K562 (cell line): ENCODE results near the gene ETNK1. TPM values are rescaled to one million over a fixed set of nuclear protein-coding genes. Genes with fewer than 3 reads are reported as not detected.
A peak's percentile ranks its signal among the peaks of the same experiment; 100 is the strongest.

Source experiments
- ATAC-seq: fragments of 200-7000 bp; cut with Tn5 transposase; 3 replicates; pipeline ENCODE4 v1.9.1; 2020; ENCODE audit warnings: moderate library complexity
- BruUV-seq: library from RNA; stranded (reverse); fragments of 400-500 nt; replicated peaks from 2 replicates; lab custom pipeline; 2021; lab: Mats Ljungman, UMichigan
- CTCF ChIA-PET: fragments of 300-600 bp; formaldehyde crosslinking; extraction: SDS; loops from one replicate; lab custom pipeline; 2021; ENCODE audit warnings: low intra/inter-chr PET ratio; lab: Yijun Ruan, JAX
- POLR2A ChIA-PET: fragments of 300-600, 350-650 bp; sonication (Branson Sonifier 250); formaldehyde crosslinking; extraction: SDS; loops from one replicate; lab custom pipeline; 2021; ENCODE audit warnings: antibody characterized with exemption, inconsistent platforms; lab: Yijun Ruan, JAX
- DNase-seq, 4 experiments: peaks; one replicate each; pipeline versions ENCODE4 v3.0.0 to v3.0.0-alpha.2; 2011 to 2018; ENCODE audit warnings: low spot score in 3 of 4, mixed read lengths in 3 of 4; ENCODE audit errors: extremely low read depth in 1 of 4
- FAIRE-seq: peaks from 2 replicates; lab custom pipeline; 2011; peaks lifted over from hg19 to GRCh38; lab: Jason Lieb, UNC
- H2AFZ ChIP-seq: 2 replicates; pipeline ENCODE4 v1.6.0; 2011; ENCODE audit warnings: low read depth, low read length, control low read depth, inconsistent platforms
- H3K27ac ChIP-seq: fragments of 200-600 bp; 3 replicates; pipeline ENCODE4 v1.8.0; 2011; ENCODE audit warnings: low read depth, mild to moderate bottlenecking, control low read depth, inconsistent platforms, low read length, moderate library complexity, mixed read lengths; ENCODE audit errors: extremely low read depth
- H3K27me3 ChIP-seq, 2 experiments: fragments of 300-600 bp in 1 of 2; 2 replicates in 1 of 2; 3 replicates in 1 of 2; pipeline versions ENCODE4 v1.6.0 to v1.8.0; 2011; ENCODE audit warnings: inconsistent platforms in 2 of 2, low read length in 2 of 2, mild to moderate bottlenecking in 1 of 2, mixed read lengths in 1 of 2, moderate library complexity in 1 of 2; ENCODE audit not compliant: control insufficient read depth in 2 of 2, insufficient read depth in 2 of 2
- H3K36me3 ChIP-seq: fragments of 300-600 bp; 3 replicates; pipeline ENCODE4 v1.8.0; 2011; ENCODE audit warnings: mild to moderate bottlenecking, low read length, inconsistent platforms; ENCODE audit not compliant: control insufficient read depth, insufficient read depth
- H3K4me1 ChIP-seq, 2 experiments: fragments of 200-600 bp in 1 of 2; replicated peaks in 1 of 2; 2 replicates in 1 of 2; 3 replicates in 1 of 2; pipeline versions ENCODE4 v1.5.1 to v1.8.0; 2011; ENCODE audit warnings: inconsistent platforms in 2 of 2, low read length in 2 of 2, mild to moderate bottlenecking in 1 of 2, mixed read lengths in 1 of 2, moderate library complexity in 1 of 2; ENCODE audit not compliant: control insufficient read depth in 2 of 2, insufficient read depth in 2 of 2
- H3K4me2 ChIP-seq: 2 replicates; pipeline ENCODE4 v1.6.1; 2011; ENCODE audit warnings: low read length, control low read depth, inconsistent platforms, mixed read lengths; ENCODE audit not compliant: insufficient read depth
- H3K4me3 ChIP-seq: fragments of 200-600 bp; sonication (generic), shearing (Covaris generic); 2 replicates; pipeline ENCODE4 v1.5.1; 2016; ENCODE audit warnings: control low read depth, inconsistent platforms
- H3K79me2 ChIP-seq: fragments of 200-600 bp; 3 replicates; pipeline ENCODE4 v1.8.0; 2011; ENCODE audit warnings: low read length, inconsistent platforms; ENCODE audit not compliant: control insufficient read depth, insufficient read depth
- H3K9ac ChIP-seq, 2 experiments: 2 replicates each; pipeline versions ENCODE4 v1.6.0 to v1.6.1; 2011; ENCODE audit warnings: low read depth in 2 of 2, low read length in 2 of 2, control low read depth in 1 of 2, inconsistent platforms in 1 of 2, mild to moderate bottlenecking in 1 of 2, mixed read lengths in 1 of 2; ENCODE audit not compliant: insufficient read depth in 1 of 2
- H3K9me1 ChIP-seq: one replicate; pipeline ENCODE4 v1.6.0; 2011; ENCODE audit warnings: inconsistent platforms, mild to moderate bottlenecking, low read length, moderate library complexity; ENCODE audit not compliant: control insufficient read depth, insufficient read depth
- H3K9me3 ChIP-seq: replicated peaks from 2 replicates; pipeline ENCODE4 v1.5.1; 2011; ENCODE audit warnings: low read depth, low read length, inconsistent platforms; ENCODE audit not compliant: control insufficient read depth, insufficient read depth
- H4K20me1 ChIP-seq: replicated peaks from 2 replicates; pipeline ENCODE4 v1.6.1; 2011; ENCODE audit warnings: low read length, inconsistent platforms, mixed read lengths; ENCODE audit not compliant: control insufficient read depth, insufficient read depth
- ARID3B ChIP-seq: fragments of 250-450 bp; sonication (Bioruptor Pico); IDR thresholded peaks from 2 replicates; pipeline ENCODE4 v1.4.0; 2020; ENCODE audit warnings: borderline replicate concordance
- ELF2 ChIP-seq: fragments of 250-450 bp; sonication (Bioruptor Pico); IDR thresholded peaks from 2 replicates; pipeline ENCODE4 v1.5.0; 2021; ENCODE audit warnings: mild to moderate bottlenecking
- MTA3 ChIP-seq: fragments of 450-650 bp; formaldehyde crosslinking; IDR thresholded peaks from 2 replicates; pipeline ENCODE4 v1.6.1; 2017; ENCODE audit warnings: mild to moderate bottlenecking, borderline replicate concordance
- PTTG1 ChIP-seq: fragments of 450-650 bp; IDR thresholded peaks from 2 replicates; pipeline ENCODE4 v1.6.1; 2016; ENCODE audit warnings: low read depth, mild to moderate bottlenecking, missing genetic modification characterization, missing compliant biosample characterization
- WGBS: fragments of 100-300 bp; shearing (Covaris generic); methylation state at CpG from one replicate; pipeline ENCODE4 v1.1.6; 2016; ENCODE audit warnings: low coverage, mixed read lengths; ENCODE audit not compliant: insufficient coverage; ENCODE audit errors: missing lambda C conversion rate; 5-methylcytosine and 5-hydroxymethylcytosine counted together
- in situ Hi-C: fragments of 300-500 bp; cut with MboI; formaldehyde crosslinking; loops from 4 replicates; pipeline ENCODE4 v1.15.0; 2018; ENCODE audit warnings: inconsistent platforms, mixed read lengths
- intact Hi-C: fragments of 100-400 bp; cut with micrococcal nuclease; formaldehyde crosslinking; loops from 2 replicates; pipeline ENCODE4 v1.14.2; 2022
- polyA plus RNA-seq, 8 experiments: library from polyadenylated mRNA; depleted of rRNA in 4 of 8; stranded (reverse) in 5 of 8; unstranded in 3 of 8; fragments of >200 nt; fragmentation: Nextera tagmentation in 2 of 8; fragmentation: Illumina TruSeq in 1 of 8; extraction: Ambion mirVana in 2 of 8; extraction: Trizol in 1 of 8; gene quantifications; 2 replicates each; pipeline versions ENCODE4 v1.2.1 to v1.2.3, GENCODE V29; 2011 to 2014; ENCODE audit warnings: inconsistent platforms in 1 of 8, missing spikeins in 1 of 8
- total RNA-seq, 7 experiments: library from RNA; depleted of rRNA in 6 of 7; stranded (reverse); fragments of >200 nt in 6 of 7; fragmentation: Illumina TruSeq in 2 of 7; extraction: Trizol in 2 of 7; gene quantifications; 2 replicates each; pipeline versions ENCODE4 v1.2.1 to v1.2.3, GENCODE V29; 2011 to 2021; ENCODE audit warnings: low replicate concordance in 1 of 7

Gene ETNK1
- total and polyA plus RNA-seq, 9 of the 15 experiments (the other 6 are each of a cell fraction or from before 2014, with no cell fraction given): 10.0 to 70.5 (median 36.0) TPM

- FAIRE-seq (no peak), ATAC-seq (peak; percentile 39), DNase-seq (no peak)
- H3K4me2 ChIP-seq: no peak overlapping the region
- intact Hi-C loops (no loop called here), in situ Hi-C loops (no loop called here)
- H3K27me3 ChIP-seq: no peaks in the 10 kb centered on the region
- H3K79me2 ChIP-seq: peaks cover 96% of the 10 kb centered on the region
- H3K4me3 ChIP-seq: no peak overlapping the region
- ChIA-PET POLR2A (no interaction called here), CTCF (no interaction called here)
- WGBS: 90% methylated on average over 3 of the region's 3 CpGs
- no peaks in the 10 kb centered on the region for H3K9me1 ChIP-seq
- H3K36me3 ChIP-seq: peaks cover 49% of the 10 kb centered on the region
- peaks cover 4% of the 10 kb centered on the region for H4K20me1 ChIP-seq
- no peak overlapping the region; the same call in 2 of the 3 replicates for H3K27ac ChIP-seq
- no peaks in the 10 kb centered on the region for H3K9me3 ChIP-seq
- no TSS peak for BruUV-seq
- no peak overlapping the region for H3K9ac ChIP-seq
- no peak for TF ChIP-seq ARID3B (CRISPR knock-in tag)
- no peak for TF ChIP-seq PTTG1 (tag)
- TF ChIP-seq MTA3: no peak
- TF ChIP-seq ELF2 (CRISPR knock-in tag): no peak
- peaks cover 0 to 3% of the 10 kb centered on the region in 2 experiments; a peak in 2 of 5 replicates for H3K4me1 ChIP-seq
- no peak overlapping the region for H2AFZ ChIP-seq
These were observed 9.9 kb downstream of the ETNK1 start for GRCh38 chr12:22634883-22635282.
